ENCODE data around the gene B4GALT1. TPM values are rescaled to one million over a fixed set of nuclear protein-coding genes. Genes with fewer than 3 reads are reported as not detected.

The B4GALT1 gene
- polyA plus RNA-seq, 3 donors, result 80.3 to 119 (median 115) TPM

- DNase-seq (ENCODE audit: low read depth in 3 of 3, low spot score in 2 of 3), result no peak
These were observed 23.9 kb downstream of the B4GALT1 start for GRCh38 chr9:33143241-33143661.

- no peak for DNase-seq (ENCODE audit: low read depth in 3 of 3, low spot score in 2 of 3)
These were observed 24.6 kb downstream of the B4GALT1 start for GRCh38 chr9:33142535-33142934.

- DNase-seq (ENCODE audit: low read depth in 3 of 3, low spot score in 2 of 3), result no peak
These were observed 26.5 kb downstream of the B4GALT1 start for GRCh38 chr9:33140401-33141360.

- DNase-seq (ENCODE audit: low read depth in 3 of 3, low spot score in 2 of 3), result no peak
These were observed 27.5 kb downstream of the B4GALT1 start for GRCh38 chr9:33139421-33140228.

GRCh38 chr9:33138768-33139167 lies 28.4 kb downstream of the B4GALT1 start:
- no peak for DNase-seq (ENCODE audit: low read depth in 3 of 3, low spot score in 2 of 3)

- no peak for DNase-seq (ENCODE audit: low read depth in 3 of 3, low spot score in 2 of 3)
These were observed 29.3 kb downstream of the B4GALT1 start for GRCh38 chr9:33137781-33138264.

- no peak for DNase-seq (ENCODE audit: low read depth in 3 of 3, low spot score in 2 of 3)
These were observed 30.1 kb downstream of the B4GALT1 start for GRCh38 chr9:33136721-33137670.

GRCh38 chr9:33135470-33135958 lies 31.6 kb downstream of the B4GALT1 start:
- DNase-seq (ENCODE audit: low read depth in 3 of 3, low spot score in 2 of 3), result no peak

- no peak for DNase-seq (ENCODE audit: low read depth in 3 of 3, low spot score in 2 of 3)
These were observed 32.1 kb downstream of the B4GALT1 start for GRCh38 chr9:33135031-33135461.

- no peak for DNase-seq (ENCODE audit: low read depth in 3 of 3, low spot score in 2 of 3)
These were observed 34.0 kb downstream of the B4GALT1 start for GRCh38 chr9:33133186-33133585.

- no peak for DNase-seq (ENCODE audit: low read depth in 3 of 3, low spot score in 2 of 3)
These were observed 35.1 kb downstream of the B4GALT1 start for GRCh38 chr9:33131790-33132772.

- no peak for DNase-seq (ENCODE audit: low read depth in 3 of 3, low spot score in 2 of 3)
These were observed 36.0 kb downstream of the B4GALT1 start for GRCh38 chr9:33130961-33131789.

GRCh38 chr9:33129886-33130881 lies 37.0 kb downstream of the B4GALT1 start:
- DNase-seq (ENCODE audit: low read depth in 3 of 3, low spot score in 2 of 3), result no peak

GRCh38 chr9:33129251-33129885 lies 37.8 kb downstream of the B4GALT1 start:
- DNase-seq (ENCODE audit: low read depth in 3 of 3, low spot score in 2 of 3), result no peak

GRCh38 chr9:33128570-33128969 lies 38.6 kb downstream of the B4GALT1 start:
- DNase-seq (ENCODE audit: low read depth in 3 of 3, low spot score in 2 of 3), result no peak

- no peak for DNase-seq (ENCODE audit: low read depth in 3 of 3, low spot score in 2 of 3)
These were observed 39.3 kb downstream of the B4GALT1 start for GRCh38 chr9:33127881-33128280.

Data from right renal cortex interstitium (tissue), 3 donors.